GM12874 (cell line): ENCODE results near the gene ZNF689.
A peak's percentile ranks its signal among the peaks of the same experiment; 100 is the strongest.

Experiments used
- TF ChIP-seq, protein P1 (sequence below): IDR thresholded peaks from 2 replicates; pipeline ENCODE4 v1.5.1; 2011; ENCODE audit warnings: low read depth, mild to moderate bottlenecking, control low read depth, low read length, moderate library complexity; ENCODE audit not compliant: insufficient read depth

ZNF689 gene

GRCh38 chr16:30654856-30655255 is 44.7 kb upstream of the ZNF689 start:
- TF ChIP-seq, protein P1, sequence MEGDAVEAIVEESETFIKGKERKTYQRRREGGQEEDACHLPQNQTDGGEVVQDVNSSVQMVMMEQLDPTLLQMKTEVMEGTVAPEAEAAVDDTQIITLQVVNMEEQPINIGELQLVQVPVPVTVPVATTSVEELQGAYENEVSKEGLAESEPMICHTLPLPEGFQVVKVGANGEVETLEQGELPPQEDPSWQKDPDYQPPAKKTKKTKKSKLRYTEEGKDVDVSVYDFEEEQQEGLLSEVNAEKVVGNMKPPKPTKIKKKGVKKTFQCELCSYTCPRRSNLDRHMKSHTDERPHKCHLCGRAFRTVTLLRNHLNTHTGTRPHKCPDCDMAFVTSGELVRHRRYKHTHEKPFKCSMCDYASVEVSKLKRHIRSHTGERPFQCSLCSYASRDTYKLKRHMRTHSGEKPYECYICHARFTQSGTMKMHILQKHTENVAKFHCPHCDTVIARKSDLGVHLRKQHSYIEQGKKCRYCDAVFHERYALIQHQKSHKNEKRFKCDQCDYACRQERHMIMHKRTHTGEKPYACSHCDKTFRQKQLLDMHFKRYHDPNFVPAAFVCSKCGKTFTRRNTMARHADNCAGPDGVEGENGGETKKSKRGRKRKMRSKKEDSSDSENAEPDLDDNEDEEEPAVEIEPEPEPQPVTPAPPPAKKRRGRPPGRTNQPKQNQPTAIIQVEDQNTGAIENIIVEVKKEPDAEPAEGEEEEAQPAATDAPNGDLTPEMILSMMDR, result no peak

- TF ChIP-seq, protein P1, result no peak
Measured at GRCh38 chr16:30652718-30653117, 42.5 kb upstream of the ZNF689 start.

DNA sequence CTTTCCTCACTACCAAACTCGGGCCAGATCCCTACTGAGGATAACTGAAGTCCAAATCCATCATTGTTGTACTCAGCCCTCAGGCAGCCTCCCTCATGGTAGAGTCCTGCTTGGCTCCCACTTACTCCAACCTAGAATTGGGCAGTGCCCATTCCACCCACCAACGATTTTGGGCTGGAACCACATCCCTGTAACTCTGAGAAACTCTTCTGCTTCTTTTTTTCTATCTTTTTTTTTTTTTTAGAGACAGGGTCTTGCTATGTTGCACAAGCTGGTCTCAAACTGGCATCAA is 41.8 kb upstream of the ZNF689 start:
- TF ChIP-seq, protein P1, result no peak

DNA sequence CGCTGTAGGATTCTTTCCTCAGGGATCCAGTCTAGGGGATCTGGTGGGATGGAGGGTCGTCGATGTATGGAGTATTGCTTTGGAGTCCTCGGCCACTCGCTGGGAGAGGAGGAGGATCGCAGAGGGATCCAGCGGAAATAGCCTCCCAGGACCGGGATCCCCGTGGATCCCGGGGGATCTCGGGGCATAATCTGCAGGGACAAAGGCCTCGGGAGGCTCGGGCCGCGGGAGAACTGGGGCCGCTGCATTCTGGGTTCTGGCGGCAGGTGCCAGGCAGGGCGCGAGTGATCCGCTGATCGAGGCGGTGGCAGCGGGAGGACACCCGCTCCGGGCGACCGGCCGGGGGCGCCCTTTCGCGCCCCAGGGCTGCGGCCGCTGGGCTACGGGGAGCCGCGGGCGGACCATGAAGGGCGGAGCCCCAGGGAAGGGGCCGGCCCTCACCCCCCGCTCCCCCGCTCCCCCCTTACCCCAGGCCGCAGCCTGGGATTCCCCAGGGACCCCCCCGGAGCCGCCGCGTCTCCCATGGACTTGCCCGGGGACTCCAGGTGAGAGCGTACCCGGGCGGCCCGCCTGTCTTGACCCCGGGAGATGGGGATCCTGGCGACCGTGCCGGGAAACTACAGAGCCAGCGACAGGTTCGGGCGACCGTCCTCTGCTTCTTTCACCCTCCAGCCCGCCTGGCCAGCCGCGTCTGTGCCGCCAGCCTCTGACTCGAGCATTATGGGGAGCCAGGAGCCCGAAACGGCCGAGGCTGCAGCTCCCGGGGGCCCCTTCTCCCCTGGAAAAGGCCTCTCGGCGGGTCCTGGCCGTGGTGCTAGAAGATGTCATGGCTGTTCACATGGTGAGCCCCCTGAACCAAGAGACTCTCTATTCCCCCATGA is 41.2 kb upstream of the ZNF689 start:
- TF ChIP-seq, protein P1, result peak; percentile 90

DNA sequence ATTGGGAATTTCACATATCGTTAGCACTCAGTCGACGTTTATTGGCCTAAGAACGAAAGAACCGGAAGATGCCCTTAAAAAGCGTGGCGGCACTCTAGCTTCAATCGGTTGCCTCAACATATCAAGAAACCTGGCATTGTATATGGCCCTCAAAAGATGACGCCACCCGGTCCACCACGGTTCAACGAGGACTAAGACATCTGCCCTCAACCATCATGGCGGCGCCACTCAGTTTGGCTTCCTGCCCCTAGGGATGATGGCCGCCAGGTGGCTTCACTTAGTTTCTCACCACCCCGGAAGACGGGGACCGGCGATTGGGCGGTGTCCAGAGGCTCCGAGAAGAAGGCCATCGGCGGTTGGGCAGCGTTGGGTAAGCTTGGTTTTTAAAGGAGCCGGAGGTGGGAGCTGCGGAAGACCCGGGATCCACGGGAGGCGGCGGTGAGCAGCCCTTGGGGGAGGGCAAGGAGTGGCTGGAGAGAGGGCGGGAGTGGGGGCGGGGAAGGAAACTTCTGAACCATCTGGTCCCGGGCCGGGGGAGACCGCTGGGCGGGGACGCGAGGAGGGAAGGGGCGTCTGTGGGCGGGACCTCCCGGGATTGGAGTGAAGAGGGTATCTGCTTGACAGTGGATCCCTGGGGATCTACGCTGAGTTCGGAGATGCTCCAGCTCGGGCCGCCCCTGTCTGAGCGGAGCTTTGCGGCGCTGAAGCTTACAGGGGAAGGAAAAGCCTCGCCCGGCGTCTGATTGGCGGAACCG is 40.4 kb upstream of the ZNF689 start, which contains the start of gene PRR14:
Gene PRR14 (plus strand): TSS at position 592 of the 755 bp plus-strand sequence. CDS start 686 bp downstream, outside the sequence.
- TF ChIP-seq, protein P1, result no peak

GRCh38 chr16:30649725-30650368 is 39.7 kb upstream of the ZNF689 start:
- TF ChIP-seq, protein P1, result no peak

DNA sequence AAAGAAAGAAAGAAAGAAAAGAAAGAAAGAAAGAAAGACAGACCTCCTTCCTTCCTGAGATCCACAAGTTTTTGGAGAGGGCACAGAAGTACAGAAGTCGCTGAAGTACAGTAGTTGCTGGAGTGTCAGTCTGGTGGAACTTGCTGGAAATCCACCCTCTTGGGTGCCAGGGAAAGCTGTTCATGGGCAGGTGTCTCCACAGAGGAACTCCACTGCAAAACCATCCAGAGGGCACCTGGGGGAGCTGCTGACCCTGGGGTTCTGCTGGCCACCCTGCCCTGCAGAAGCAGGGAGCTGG is 37.0 kb upstream of the ZNF689 start:
- TF ChIP-seq, protein P1, result no peak
